Activated CD4-positive, CD25-positive, alpha-beta regulatory T cell treated with anti-CD3 and anti-CD28 coated beads, Interleukin-2, amount 50 U/mL, for 24 hours (primary cell): Measurements from ENCODE around the gene GNB1.
"Not testable (repeated sequence)": the region's sequence is repeated elsewhere in the genome, so short reads cannot be mapped to it uniquely, and the experiment has no call there.

ENCODE experiments used
- ATAC-seq, 2 donors: fragments of 150-1000 bp; cut with Tn5 transposase; one replicate each; pipeline ENCODE4 v1.10.0; 2021; ENCODE audit warnings: mild to moderate bottlenecking in 1 of 2, moderate library complexity in 1 of 2

The GNB1 gene

GRCh38 chr1:1889090-1889750, 1.7 kb downstream of the GNB1 start:
- no peak for ATAC-seq

GRCh38 chr1:1883890-1884289, 7.0 kb downstream of the GNB1 start:
- not testable (repeated sequence) for ATAC-seq

GRCh38 chr1:1883092-1883873, 7.6 kb downstream of the GNB1 start:
- ATAC-seq, result no peak

GRCh38 chr1:1881727-1882126, 9.2 kb downstream of the GNB1 start:
- no peak for ATAC-seq

GRCh38 chr1:1880617-1881312, 10.1 kb downstream of the GNB1 start:
- no peak for ATAC-seq

- no peak for ATAC-seq
Measured at GRCh38 chr1:1879942-1880341, 10.9 kb downstream of the GNB1 start.

GRCh38 chr1:1877865-1878436, 12.9 kb downstream of the GNB1 start:
- ATAC-seq, result no peak

GRCh38 chr1:1876335-1876930, 14.5 kb downstream of the GNB1 start:
- no peak for ATAC-seq

- peak; percentile 78 to 79 for ATAC-seq
Measured at GRCh38 chr1:1875932-1876331, 15.0 kb downstream of the GNB1 start.

- ATAC-seq, result no peak
Measured at GRCh38 chr1:1874901-1875300, 16.0 kb downstream of the GNB1 start.

GRCh38 chr1:1873186-1873585, 17.7 kb downstream of the GNB1 start:
- no peak for ATAC-seq

GRCh38 chr1:1872329-1872994, 18.4 kb downstream of the GNB1 start:
- ATAC-seq, result no peak

- ATAC-seq, result no peak
Measured at GRCh38 chr1:1869469-1869868, 21.4 kb downstream of the GNB1 start.

GRCh38 chr1:1867164-1867563, 23.7 kb downstream of the GNB1 start:
- no peak for ATAC-seq

- ATAC-seq, result no peak
Measured at GRCh38 chr1:1862905-1863547, 27.9 kb downstream of the GNB1 start.

GRCh38 chr1:1861761-1862310, 29.1 kb downstream of the GNB1 start:
- ATAC-seq, result not testable (repeated sequence)

- ATAC-seq, result no peak
Measured at GRCh38 chr1:1861339-1861730, 29.6 kb downstream of the GNB1 start.

GRCh38 chr1:1859970-1860697, 30.8 kb downstream of the GNB1 start:
- peak in 1 of 2 donors; percentile 53 for ATAC-seq

GRCh38 chr1:1858382-1859086, 32.4 kb downstream of the GNB1 start:
- ATAC-seq, result no peak

- ATAC-seq, result no peak
Measured at GRCh38 chr1:1857096-1857703, 33.7 kb downstream of the GNB1 start.
